ENCODE data around the gene RCL1.
"Not testable (repeated sequence)": the region's sequence is repeated elsewhere in the genome, so short reads cannot be mapped to it uniquely, and the experiment has no call there.

The RCL1 gene

DNA sequence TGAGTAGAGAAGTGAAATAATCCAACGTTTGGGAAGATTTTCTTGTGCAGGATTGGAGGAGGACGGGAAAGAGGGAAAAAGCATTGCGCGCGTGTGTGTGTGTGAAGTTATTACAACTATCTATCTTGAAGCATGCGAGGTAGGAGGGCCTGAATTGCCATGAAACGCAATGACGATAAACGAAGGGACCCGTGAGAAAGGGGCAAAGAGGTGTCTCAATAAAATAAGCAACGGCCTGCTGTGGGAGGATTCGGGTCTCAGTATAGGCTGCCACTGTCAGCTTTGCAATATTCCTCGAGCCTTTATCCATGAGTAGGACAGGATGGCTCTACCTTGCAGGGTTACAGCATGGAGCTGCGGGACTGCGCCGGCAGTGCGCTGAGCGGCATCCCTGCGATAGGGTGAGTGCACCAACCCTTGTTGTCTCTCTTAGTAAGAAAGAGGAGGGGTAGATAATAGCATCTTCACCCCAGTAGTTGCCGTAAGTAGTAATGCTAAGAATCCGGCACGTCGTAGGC is 631 bp upstream of the RCL1 start:
- peak overlapping the region; percentile 100 for H2AFZ ChIP-seq (ENCODE audit: low read length)
- no peaks in the 10 kb centered on the region for H3K27me3 ChIP-seq (replicated peaks; ENCODE audit: insufficient read depth, low read length)
- TF ChIP-seq EZH2 (optimal IDR thresholded peaks at IDR 0.05; ENCODE audit: low read depth, low read length) = no peak
- no peak for TF ChIP-seq CTCF (IDR thresholded peaks at IDR 0.05; ENCODE audit: low read length)
- no peak for TF ChIP-seq EZH2phosphoT487 (IDR thresholded peaks at IDR 0.05; ENCODE audit: low read length)
- H3K9me2 ChIP-seq (replicated peaks; ENCODE audit: insufficient read depth, low read length) = no peaks in the 10 kb centered on the region
- peak overlapping the region; percentile 56 for H3K9ac ChIP-seq (ENCODE audit: low read length)
- H3F3A ChIP-seq (ENCODE audit: insufficient read depth, low read length) = peaks cover 13% of the 10 kb centered on the region
- DNase-seq = no peak
- peaks cover 44% of the 10 kb centered on the region for H3K79me2 ChIP-seq (ENCODE audit: low read length)
- H3K4me2 ChIP-seq (ENCODE audit: low read depth, low read length) = peak overlapping the region; percentile 90
- H3K4me1 ChIP-seq (ENCODE audit: low read length) = peaks cover 9% of the 10 kb centered on the region; the same call in 1 of the 2 replicates
- H3K4me3 ChIP-seq (ENCODE audit: low read length) = peak overlapping the region; percentile 79
- H3K36me3 ChIP-seq (replicated peaks; ENCODE audit: insufficient read depth, low read length) = no peaks in the 10 kb centered on the region
- H3K27ac ChIP-seq (ENCODE audit: low read length) = peak overlapping the region; percentile 18; the same call in 1 of the 2 replicates
- peaks cover 6% of the 10 kb centered on the region; the same call in 1 of the 2 replicates for H4K20me1 ChIP-seq (ENCODE audit: insufficient read depth, low read length)
- no peaks in the 10 kb centered on the region for H3K9me3 ChIP-seq (replicated peaks; ENCODE audit: insufficient read depth, low read length)

DNA sequence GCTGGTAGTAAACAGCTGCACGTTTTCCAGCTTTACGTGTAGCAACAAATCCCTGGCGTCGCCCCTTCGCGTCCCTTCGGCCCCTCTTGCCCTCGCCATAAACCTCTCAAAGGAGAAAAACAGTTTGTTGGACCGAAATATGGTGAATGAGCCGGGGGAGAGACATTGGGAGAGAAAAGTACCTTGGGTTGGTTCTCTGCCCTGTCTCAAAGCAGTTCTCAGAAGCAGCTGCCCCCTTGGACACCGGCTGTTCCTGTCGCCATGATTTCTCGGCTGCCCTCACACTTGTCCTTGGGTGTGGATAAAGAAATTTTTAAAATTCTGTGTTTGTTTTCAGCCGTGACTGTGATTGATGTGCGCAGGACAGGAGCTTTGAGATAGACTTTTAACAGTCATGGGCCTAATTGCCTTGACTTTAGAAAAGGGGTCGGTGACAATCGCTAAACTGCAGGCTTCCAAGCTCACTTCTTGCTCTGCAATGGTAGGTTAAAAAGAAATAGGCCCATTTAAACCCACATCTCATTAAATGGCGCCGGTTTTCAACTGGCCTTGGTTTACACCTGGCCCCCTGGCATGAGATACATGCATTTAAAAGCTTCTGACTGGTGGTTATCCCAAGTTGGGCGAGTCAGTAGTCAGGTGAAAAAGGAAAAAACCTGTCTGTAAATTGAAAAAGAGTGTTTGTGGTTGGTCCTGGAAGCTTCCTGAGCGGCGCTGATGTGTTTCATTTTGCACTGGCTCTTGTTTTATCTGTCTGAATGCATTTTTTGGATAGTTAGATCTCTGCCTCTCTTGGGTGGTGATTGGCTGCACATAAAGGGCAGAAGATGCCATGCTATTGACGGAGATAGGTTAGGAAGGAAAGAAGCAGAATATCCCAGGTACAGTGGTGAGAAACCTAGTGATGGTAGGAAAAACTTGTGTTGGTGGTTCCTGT is 983 bp downstream of the RCL1 start:
- TF ChIP-seq EZH2 (optimal IDR thresholded peaks at IDR 0.05; ENCODE audit: low read depth, low read length) (no peak), EZH2phosphoT487 (IDR thresholded peaks at IDR 0.05; ENCODE audit: low read length) (no peak), CTCF (IDR thresholded peaks at IDR 0.05; ENCODE audit: low read length) (no peak)
- peaks cover 60% of the 10 kb centered on the region for H3K79me2 ChIP-seq (ENCODE audit: low read length)
- peak; percentile 10 for DNase-seq
- no peaks in the 10 kb centered on the region for H3K9me2 ChIP-seq (replicated peaks; ENCODE audit: insufficient read depth, low read length)
- peaks cover 20% of the 10 kb centered on the region; the same call in 1 of the 2 replicates for H4K20me1 ChIP-seq (ENCODE audit: insufficient read depth, low read length)
- peaks cover 19% of the 10 kb centered on the region; the same call in 1 of the 2 replicates for H3K4me1 ChIP-seq (ENCODE audit: low read length)
- H3K27me3 ChIP-seq (replicated peaks; ENCODE audit: insufficient read depth, low read length) = no peaks in the 10 kb centered on the region
- no peaks in the 10 kb centered on the region for H3K9me3 ChIP-seq (replicated peaks; ENCODE audit: insufficient read depth, low read length)
- no peak overlapping the region for H2AFZ ChIP-seq (ENCODE audit: low read length)
- H3K4me2 ChIP-seq (ENCODE audit: low read depth, low read length) = peak overlapping the region; percentile 83
- peak overlapping the region; percentile 95 for H3K9ac ChIP-seq (ENCODE audit: low read length)
- no peaks in the 10 kb centered on the region for H3K36me3 ChIP-seq (replicated peaks; ENCODE audit: insufficient read depth, low read length)
- peak overlapping the region; percentile 73; the same call in 1 of the 2 replicates for H3K27ac ChIP-seq (ENCODE audit: low read length)
- peaks cover 13% of the 10 kb centered on the region for H3F3A ChIP-seq (ENCODE audit: insufficient read depth, low read length)
- H3K4me3 ChIP-seq (ENCODE audit: low read length) = peak overlapping the region; percentile 97

DNA sequence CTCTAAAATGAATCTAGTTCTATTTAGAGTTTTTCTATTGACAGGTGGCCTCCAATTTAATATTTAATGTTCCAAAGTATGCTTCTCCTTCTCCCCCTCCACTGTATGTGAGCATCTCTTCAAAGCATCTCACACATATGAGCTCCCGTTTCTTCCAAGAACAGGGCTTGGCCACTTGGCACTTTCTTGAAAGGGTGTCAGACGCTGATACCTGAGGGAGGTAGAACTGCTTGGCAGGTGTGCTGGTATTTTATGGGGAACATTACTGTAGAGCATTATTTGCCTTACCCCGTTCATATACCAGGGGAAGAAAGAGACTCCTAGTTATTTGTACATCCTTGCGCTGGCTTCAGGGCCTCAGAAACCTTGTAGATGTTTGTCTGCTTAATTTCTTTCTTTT is 1.9 kb downstream of the RCL1 start:
- no peak overlapping the region for H3K9ac ChIP-seq (ENCODE audit: low read length)
- no peaks in the 10 kb centered on the region for H3K27me3 ChIP-seq (replicated peaks; ENCODE audit: insufficient read depth, low read length)
- H3K4me2 ChIP-seq (ENCODE audit: low read depth, low read length) = peak overlapping the region; percentile 83; the same call in 1 of the 2 replicates
- no peak for TF ChIP-seq EZH2 (optimal IDR thresholded peaks at IDR 0.05; ENCODE audit: low read depth, low read length)
- no peak for TF ChIP-seq CTCF (IDR thresholded peaks at IDR 0.05; ENCODE audit: low read length)
- TF ChIP-seq EZH2phosphoT487 (IDR thresholded peaks at IDR 0.05; ENCODE audit: low read length) = no peak
- H3F3A ChIP-seq (ENCODE audit: insufficient read depth, low read length) = peaks cover 13% of the 10 kb centered on the region
- no peak overlapping the region for H2AFZ ChIP-seq (ENCODE audit: low read length)
- H3K4me3 ChIP-seq (ENCODE audit: low read length) = peak overlapping the region; percentile 97
- no peaks in the 10 kb centered on the region for H3K9me3 ChIP-seq (replicated peaks; ENCODE audit: insufficient read depth, low read length)
- peak overlapping the region; percentile 73; the same call in 1 of the 2 replicates for H3K27ac ChIP-seq (ENCODE audit: low read length)
- DNase-seq = no peak
- H3K9me2 ChIP-seq (replicated peaks; ENCODE audit: insufficient read depth, low read length) = no peaks in the 10 kb centered on the region
- H3K36me3 ChIP-seq (replicated peaks; ENCODE audit: insufficient read depth, low read length) = no peaks in the 10 kb centered on the region
- peaks cover 19% of the 10 kb centered on the region; the same call in 1 of the 2 replicates for H3K4me1 ChIP-seq (ENCODE audit: low read length)
- peaks cover 70% of the 10 kb centered on the region for H3K79me2 ChIP-seq (ENCODE audit: low read length)
- peaks cover 20% of the 10 kb centered on the region; the same call in 1 of the 2 replicates for H4K20me1 ChIP-seq (ENCODE audit: insufficient read depth, low read length)

GRCh38 chr9:4795108-4795507 is 2.4 kb downstream of the RCL1 start:
- H3K4me3 ChIP-seq (ENCODE audit: low read length); H3K36me3 ChIP-seq (replicated peaks; ENCODE audit: insufficient read depth, low read length); H3K27me3 ChIP-seq (replicated peaks; ENCODE audit: insufficient read depth, low read length); H3K9ac ChIP-seq (ENCODE audit: low read length); H3K9me2 ChIP-seq (replicated peaks; ENCODE audit: insufficient read depth, low read length); H2AFZ ChIP-seq (ENCODE audit: low read length); H3K9me3 ChIP-seq (replicated peaks; ENCODE audit: insufficient read depth, low read length): not testable (repeated sequence)
- Histone ChIP-seq H3K4me1 (ENCODE audit: low read length) (peaks cover 19% of the 10 kb centered on the region; the same call in 1 of the 2 replicates), H3K79me2 (ENCODE audit: low read length) (peaks cover 74% of the 10 kb centered on the region), H4K20me1 (ENCODE audit: insufficient read depth, low read length) (peaks cover 20% of the 10 kb centered on the region; the same call in 1 of the 2 replicates), H3F3A (ENCODE audit: insufficient read depth, low read length) (peaks cover 13% of the 10 kb centered on the region), H3K4me2 (ENCODE audit: low read depth, low read length) (peak overlapping the region; percentile 83; the same call in 1 of the 2 replicates), H3K27ac (ENCODE audit: low read length) (peak overlapping the region; percentile 73; the same call in 1 of the 2 replicates)
- peak; percentile 35 for DNase-seq
